CD4-positive, alpha-beta T cell treated with Interferon alpha-2 for 1 hour (primary cell): ENCODE results near the gene CCDC59.

ENCODE experiments used
- DNase-seq, 2 donors: peaks; one replicate each; pipeline ENCODE4 v3.0.0-alpha.2; 2020 to 2022

The CCDC59 gene

DNA sequence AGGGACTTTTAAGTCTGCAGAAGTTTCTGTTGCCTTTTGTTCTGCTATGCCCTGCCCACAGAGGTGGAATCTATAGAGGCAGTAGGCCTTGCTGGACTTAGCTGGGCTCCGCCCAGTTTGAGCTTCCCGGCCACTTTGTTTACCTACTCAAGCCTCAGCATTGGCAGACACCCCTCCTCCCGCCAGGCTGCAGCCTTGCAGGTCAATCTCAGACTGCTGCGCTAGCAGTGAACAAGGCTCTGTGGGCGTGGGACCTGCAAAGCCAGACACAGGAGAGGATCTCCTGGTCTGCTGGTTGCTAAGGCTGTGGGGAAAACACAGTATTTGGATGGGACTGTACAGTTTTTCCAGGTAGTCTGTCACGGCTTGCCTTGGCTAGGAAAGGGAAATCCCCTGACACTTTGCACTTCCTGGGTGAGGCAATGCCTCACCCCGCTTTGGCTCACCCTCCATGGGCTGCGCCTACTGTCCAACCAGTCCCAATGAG lies 43.7 kb downstream of the CCDC59 start:
- DNase-seq: no peak
